ENCODE measurements around the gene ALKBH3. TPM values are rescaled to one million over a fixed set of nuclear protein-coding genes. Genes with fewer than 3 reads are reported as not detected.

Gene ALKBH3
- total and polyA plus RNA-seq, 4 donors = 7.8 to 17.2 (median 13.8) TPM

DNA sequence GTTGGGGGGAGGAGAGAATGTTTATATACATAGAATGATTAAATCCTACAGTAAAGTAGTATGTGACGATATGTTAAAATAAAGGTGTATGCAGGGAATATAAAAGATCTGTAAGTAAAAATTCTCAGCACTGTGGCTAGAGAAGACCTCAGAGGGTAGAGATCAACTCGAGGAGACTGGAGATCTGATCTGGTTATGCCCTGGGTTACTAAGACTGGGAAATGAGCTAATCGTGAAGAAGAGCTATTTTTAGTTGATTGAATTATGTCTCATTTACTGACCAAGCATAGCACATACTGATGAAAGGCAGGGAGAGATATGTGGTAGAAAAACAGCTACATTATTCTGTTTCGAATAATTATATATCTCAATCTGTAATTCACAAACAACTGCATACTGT is 42.8 kb upstream of the ALKBH3 start (continued):
- TF ChIP-seq, protein P1, sequence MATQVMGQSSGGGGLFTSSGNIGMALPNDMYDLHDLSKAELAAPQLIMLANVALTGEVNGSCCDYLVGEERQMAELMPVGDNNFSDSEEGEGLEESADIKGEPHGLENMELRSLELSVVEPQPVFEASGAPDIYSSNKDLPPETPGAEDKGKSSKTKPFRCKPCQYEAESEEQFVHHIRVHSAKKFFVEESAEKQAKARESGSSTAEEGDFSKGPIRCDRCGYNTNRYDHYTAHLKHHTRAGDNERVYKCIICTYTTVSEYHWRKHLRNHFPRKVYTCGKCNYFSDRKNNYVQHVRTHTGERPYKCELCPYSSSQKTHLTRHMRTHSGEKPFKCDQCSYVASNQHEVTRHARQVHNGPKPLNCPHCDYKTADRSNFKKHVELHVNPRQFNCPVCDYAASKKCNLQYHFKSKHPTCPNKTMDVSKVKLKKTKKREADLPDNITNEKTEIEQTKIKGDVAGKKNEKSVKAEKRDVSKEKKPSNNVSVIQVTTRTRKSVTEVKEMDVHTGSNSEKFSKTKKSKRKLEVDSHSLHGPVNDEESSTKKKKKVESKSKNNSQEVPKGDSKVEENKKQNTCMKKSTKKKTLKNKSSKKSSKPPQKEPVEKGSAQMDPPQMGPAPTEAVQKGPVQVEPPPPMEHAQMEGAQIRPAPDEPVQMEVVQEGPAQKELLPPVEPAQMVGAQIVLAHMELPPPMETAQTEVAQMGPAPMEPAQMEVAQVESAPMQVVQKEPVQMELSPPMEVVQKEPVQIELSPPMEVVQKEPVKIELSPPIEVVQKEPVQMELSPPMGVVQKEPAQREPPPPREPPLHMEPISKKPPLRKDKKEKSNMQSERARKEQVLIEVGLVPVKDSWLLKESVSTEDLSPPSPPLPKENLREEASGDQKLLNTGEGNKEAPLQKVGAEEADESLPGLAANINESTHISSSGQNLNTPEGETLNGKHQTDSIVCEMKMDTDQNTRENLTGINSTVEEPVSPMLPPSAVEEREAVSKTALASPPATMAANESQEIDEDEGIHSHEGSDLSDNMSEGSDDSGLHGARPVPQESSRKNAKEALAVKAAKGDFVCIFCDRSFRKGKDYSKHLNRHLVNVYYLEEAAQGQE (IDR thresholded peaks at IDR 0.05) = no peak
- TF ChIP-seq YY1 (IDR thresholded peaks at IDR 0.05) (no peak), GABPA (IDR thresholded peaks at IDR 0.05 in 1 of 2, conservative IDR thresholded peaks at IDR 0.05 in 1 of 2) (no peak), RXRA (IDR thresholded peaks at IDR 0.05) (no peak), RAD21 (IDR thresholded peaks at IDR 0.05) (no peak), NR2F2 (IDR thresholded peaks at IDR 0.05) (no peak), HNF4G (IDR thresholded peaks at IDR 0.05) (no peak), TAF1 (conservative IDR thresholded peaks at IDR 0.05) (no peak), FOXA2 (IDR thresholded peaks at IDR 0.05) (no peak), JUND (IDR thresholded peaks at IDR 0.05) (no peak)

DNA sequence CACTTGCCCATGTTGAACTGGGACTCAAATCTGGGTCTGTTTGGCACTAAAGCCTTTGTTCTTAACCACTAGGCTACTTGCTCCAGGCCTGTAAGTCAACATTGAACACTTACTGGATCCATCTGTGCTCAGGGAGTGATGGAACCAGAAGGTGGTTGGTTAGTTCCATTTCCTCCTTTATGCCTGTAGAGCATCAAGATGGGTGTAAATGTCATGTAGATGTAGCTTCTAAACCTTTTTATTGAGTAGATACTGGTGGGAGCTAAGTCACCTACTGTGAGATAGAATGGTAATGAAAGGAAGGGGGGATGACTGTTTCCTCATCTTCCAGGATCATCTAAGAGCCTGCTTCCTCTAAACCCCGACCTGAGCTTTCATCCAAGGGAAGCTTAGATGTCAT is 38.6 kb upstream of the ALKBH3 start:
- DNase-seq (ENCODE audit: low spot score) = no peak

DNA sequence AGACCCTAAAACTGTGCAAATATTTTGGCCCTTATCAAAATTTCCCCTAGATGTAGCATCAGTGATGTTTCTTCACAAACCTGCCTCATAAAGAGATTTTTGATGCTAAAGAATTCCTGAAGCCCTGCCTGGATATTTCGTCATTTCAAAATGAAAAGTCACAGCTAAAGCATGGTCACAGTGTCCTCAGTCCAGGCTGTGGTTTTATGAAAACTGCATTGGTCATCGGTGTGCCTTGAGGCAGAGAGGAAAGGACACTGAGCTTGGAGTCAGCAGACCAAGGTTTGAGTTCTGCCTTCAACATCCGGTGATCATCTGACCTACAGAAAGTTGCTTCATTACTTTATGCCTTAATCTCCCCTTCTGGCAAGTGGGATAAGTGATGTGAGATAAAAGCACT is 34.8 kb upstream of the ALKBH3 start:
- Histone ChIP-seq H3K4me1 (ENCODE audit: control insufficient read depth in 4 of 4, insufficient read depth in 4 of 4, low read length in 3 of 4) (no peaks in the 10 kb centered on the region), H3K27me3 (ENCODE audit: control insufficient read depth in 4 of 4, insufficient read depth in 4 of 4, low read length in 3 of 4) (no peaks in the 10 kb centered on the region), H3K36me3 (ENCODE audit: control insufficient read depth in 4 of 4, insufficient read depth in 3 of 4, low read depth in 1 of 4, low read length in 3 of 4) (peaks cover 0 to 2% (median under 1%) of the 10 kb centered on the region in 4 donors), H3K4me3 (ENCODE audit: low read depth in 1 of 3, low read length in 3 of 3) (no peak overlapping the region), H3K9me3 (ENCODE audit: control insufficient read depth in 4 of 4, low read length in 3 of 4) (no peaks in the 10 kb centered on the region), H3K9ac (ENCODE audit: low read depth in 1 of 2, low read length in 2 of 2) (no peak overlapping the region), H3K27ac (ENCODE audit: low read depth in 1 of 2, low read length in 2 of 2) (no peak overlapping the region)
- TF ChIP-seq TAF1 (conservative IDR thresholded peaks at IDR 0.05) = no peak
- TF ChIP-seq, protein P1 (IDR thresholded peaks at IDR 0.05) = no peak
- 94% methylated on average over 3 of the region's 3 CpGs for WGBS
- no peak for DNase-seq (ENCODE audit: low spot score)

More for the DNA sequence above, 38.6 kb upstream of the ALKBH3 start:
- Histone ChIP-seq H3K9ac (ENCODE audit: low read depth in 1 of 2, low read length in 2 of 2) (no peak overlapping the region), H3K9me3 (ENCODE audit: control insufficient read depth in 4 of 4, low read length in 3 of 4) (no peaks in the 10 kb centered on the region), H3K27ac (ENCODE audit: low read depth in 1 of 2, low read length in 2 of 2) (no peak overlapping the region), H3K4me3 (ENCODE audit: low read depth in 1 of 3, low read length in 3 of 3) (no peak overlapping the region), H3K27me3 (ENCODE audit: control insufficient read depth in 4 of 4, insufficient read depth in 4 of 4, low read length in 3 of 4) (no peaks in the 10 kb centered on the region), H3K36me3 (ENCODE audit: control insufficient read depth in 4 of 4, insufficient read depth in 3 of 4, low read depth in 1 of 4, low read length in 3 of 4) (peaks cover 0 to 7% (median 4%) of the 10 kb centered on the region in 4 donors), H3K4me1 (ENCODE audit: control insufficient read depth in 4 of 4, insufficient read depth in 4 of 4, low read length in 3 of 4) (no peaks in the 10 kb centered on the region)
- TF ChIP-seq HNF4G (IDR thresholded peaks at IDR 0.05) = no peak
- no peak for TF ChIP-seq FOXA2 (IDR thresholded peaks at IDR 0.05)
- no peak for TF ChIP-seq EGR1 (IDR thresholded peaks at IDR 0.05; ENCODE audit: low read depth in 2 of 2)
- TF ChIP-seq, protein P2, sequence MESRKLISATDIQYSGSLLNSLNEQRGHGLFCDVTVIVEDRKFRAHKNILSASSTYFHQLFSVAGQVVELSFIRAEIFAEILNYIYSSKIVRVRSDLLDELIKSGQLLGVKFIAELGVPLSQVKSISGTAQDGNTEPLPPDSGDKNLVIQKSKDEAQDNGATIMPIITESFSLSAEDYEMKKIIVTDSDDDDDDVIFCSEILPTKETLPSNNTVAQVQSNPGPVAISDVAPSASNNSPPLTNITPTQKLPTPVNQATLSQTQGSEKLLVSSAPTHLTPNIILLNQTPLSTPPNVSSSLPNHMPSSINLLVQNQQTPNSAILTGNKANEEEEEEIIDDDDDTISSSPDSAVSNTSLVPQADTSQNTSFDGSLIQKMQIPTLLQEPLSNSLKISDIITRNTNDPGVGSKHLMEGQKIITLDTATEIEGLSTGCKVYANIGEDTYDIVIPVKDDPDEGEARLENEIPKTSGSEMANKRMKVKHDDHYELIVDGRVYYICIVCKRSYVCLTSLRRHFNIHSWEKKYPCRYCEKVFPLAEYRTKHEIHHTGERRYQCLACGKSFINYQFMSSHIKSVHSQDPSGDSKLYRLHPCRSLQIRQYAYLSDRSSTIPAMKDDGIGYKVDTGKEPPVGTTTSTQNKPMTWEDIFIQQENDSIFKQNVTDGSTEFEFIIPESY (IDR thresholded peaks at IDR 0.05) = no peak
- TF ChIP-seq JUND (IDR thresholded peaks at IDR 0.05) = no peak
- TF ChIP-seq SP1 (IDR thresholded peaks at IDR 0.05) = no peak
- TF ChIP-seq FOXA1 (IDR thresholded peaks at IDR 0.05) = no peak
- WGBS = 96% methylated on average over 1 of the region's 1 CpG
